ENCODE measurements around the gene TMEM54. TPM values are rescaled to one million over a fixed set of nuclear protein-coding genes. Genes with fewer than 3 reads are reported as not detected.

TMEM54 gene
- total RNA-seq (2014; rRNA removed; shearing (Covaris generic)): 41.7 and 60.4 TPM in 2 replicates
- 33.7 and 36.1 TPM in 2 replicates for polyA plus RNA-seq (2016; fragmentation: Nextera tagmentation; extraction: Ambion mirVana)

GRCh38 chr1:32900956-32901822 lies at the start of gene TMEM54:
TMEM54 (minus strand) TSS chr1:32901389; CDS start chr1:32901238, 151 bp downstream.
- in situ Hi-C loops (cut with MboI): no loop called here
- H2AFZ ChIP-seq: peak within 1 kb of the TSS; percentile 99
- peak; percentile 70 for DNase-seq
- H3K4me3 ChIP-seq: peak within 1 kb of the TSS; percentile 82
- H3K9ac ChIP-seq: peak within 1 kb of the TSS; percentile 81
- WGBS, 2 experiments (ENCODE audit: low coverage in 1 of 2, low lambda C conversion rate in 2 of 2, missing lambda C conversion rate in 2 of 2): 1 to 3% methylated on average over 42 to 48 of the region's 92 CpGs
- no peaks in the 10 kb centered on the region for H3K9me2 ChIP-seq (ENCODE audit: insufficient read depth)
- H3K36me3 ChIP-seq (ENCODE audit: low read depth): no peaks in the 10 kb centered on the region
- H3K4me2 ChIP-seq (ENCODE audit: unreplicated experiment): peak within 1 kb of the TSS; percentile 85
- no peaks in the 10 kb centered on the region for H3K9me3 ChIP-seq (ENCODE audit: low read depth)
- no peaks in the 10 kb centered on the region for H3K4me1 ChIP-seq (ENCODE audit: insufficient read depth)
- H3K27me3 ChIP-seq (replicated peaks; ENCODE audit: insufficient read depth): no peaks in the 10 kb centered on the region
- no peaks in the 10 kb centered on the region for H4K20me1 ChIP-seq (ENCODE audit: insufficient read depth)
- H3F3A ChIP-seq (ENCODE audit: insufficient read depth): no peaks in the 10 kb centered on the region
- no peaks in the 10 kb centered on the region for H3K79me2 ChIP-seq (ENCODE audit: insufficient read depth)
- no peak for TF ChIP-seq EZH2 (IDR thresholded peaks at IDR 0.05; ENCODE audit: insufficient read depth, poor library complexity, severe bottlenecking)
- TF ChIP-seq EZH2phosphoT487 (IDR thresholded peaks at IDR 0.05; ENCODE audit: insufficient read depth, low read depth): no peak
- H3K27ac ChIP-seq: no peak within 1 kb of the TSS

GRCh38 chr1:32949519-32949918 lies 48.3 kb upstream of the TMEM54 start:
- Histone ChIP-seq H3K9ac (no peak overlapping the region), H3K79me2 (ENCODE audit: insufficient read depth) (peaks cover 54% of the 10 kb centered on the region), H3K9me2 (ENCODE audit: insufficient read depth) (no peaks in the 10 kb centered on the region), H3K4me2 (ENCODE audit: unreplicated experiment) (no peak overlapping the region), H3K4me3 (no peak overlapping the region), H2AFZ (no peak overlapping the region), H3K27ac (no peak overlapping the region), H3K9me3 (ENCODE audit: low read depth) (no peaks in the 10 kb centered on the region), H3F3A (ENCODE audit: insufficient read depth) (0 out of 2 replicates have a peak, but pooled peaks cover 10% of the 10 kb centered on the region), H3K4me1 (ENCODE audit: insufficient read depth) (peaks cover 23% of the 10 kb centered on the region), H3K27me3 (replicated peaks; ENCODE audit: insufficient read depth) (no peaks in the 10 kb centered on the region), H3K36me3 (ENCODE audit: low read depth) (peaks cover 17% of the 10 kb centered on the region), H4K20me1 (ENCODE audit: insufficient read depth) (0 out of 2 replicates have a peak, but pooled peaks cover 3% of the 10 kb centered on the region)
- TF ChIP-seq EZH2phosphoT487 (IDR thresholded peaks at IDR 0.05; ENCODE audit: insufficient read depth, low read depth) (no peak), EZH2 (IDR thresholded peaks at IDR 0.05; ENCODE audit: insufficient read depth, poor library complexity, severe bottlenecking) (no peak)
- in situ Hi-C loops (cut with MboI): no loop called here
- 63 to 77% methylated on average over 5 of the region's 5 CpGs for WGBS, 2 experiments (ENCODE audit: low coverage in 1 of 2, low lambda C conversion rate in 2 of 2, missing lambda C conversion rate in 2 of 2)
- DNase-seq: no peak

- DNase-seq: peak; percentile 59
- H3K9me3 ChIP-seq (ENCODE audit: low read depth): no peaks in the 10 kb centered on the region
- no peak overlapping the region for H3K9ac ChIP-seq
- H3K9me2 ChIP-seq (ENCODE audit: insufficient read depth): no peaks in the 10 kb centered on the region
- no peaks in the 10 kb centered on the region for H3K27me3 ChIP-seq (replicated peaks; ENCODE audit: insufficient read depth)
- 11 to 32% methylated on average over 1 of the region's 1 CpG for WGBS, 2 experiments (ENCODE audit: low coverage in 1 of 2, low lambda C conversion rate in 2 of 2, missing lambda C conversion rate in 2 of 2)
- H3K4me1 ChIP-seq (ENCODE audit: insufficient read depth): peaks cover 22% of the 10 kb centered on the region
- 0 out of 2 replicates have a peak, but pooled peaks cover 8% of the 10 kb centered on the region for H3F3A ChIP-seq (ENCODE audit: insufficient read depth)
- H3K27ac ChIP-seq: peak overlapping the region; percentile 24
- peaks cover 48% of the 10 kb centered on the region for H3K79me2 ChIP-seq (ENCODE audit: insufficient read depth)
- H3K4me2 ChIP-seq (ENCODE audit: unreplicated experiment): peak overlapping the region; percentile 16
- H3K36me3 ChIP-seq (ENCODE audit: low read depth): peaks cover 20% of the 10 kb centered on the region
- H2AFZ ChIP-seq: no peak overlapping the region
- in situ Hi-C loops (cut with MboI): no loop called here
- no peak for TF ChIP-seq EZH2phosphoT487 (IDR thresholded peaks at IDR 0.05; ENCODE audit: insufficient read depth, low read depth)
- no peak for TF ChIP-seq EZH2 (IDR thresholded peaks at IDR 0.05; ENCODE audit: insufficient read depth, poor library complexity, severe bottlenecking)
- no peak overlapping the region for H3K4me3 ChIP-seq
- 0 out of 2 replicates have a peak, but pooled peaks cover 3% of the 10 kb centered on the region for H4K20me1 ChIP-seq (ENCODE audit: insufficient read depth)
Measured at GRCh38 chr1:32948905-32949304, 47.7 kb upstream of the TMEM54 start.

GRCh38 chr1:32948390-32948722 lies 47.2 kb upstream of the TMEM54 start:
- H3K4me2 ChIP-seq (ENCODE audit: unreplicated experiment): no peak overlapping the region
- H3K27me3 ChIP-seq (replicated peaks; ENCODE audit: insufficient read depth): no peaks in the 10 kb centered on the region
- H3K9ac ChIP-seq: no peak overlapping the region
- no peaks in the 10 kb centered on the region for H3K9me2 ChIP-seq (ENCODE audit: insufficient read depth)
- H3K4me1 ChIP-seq (ENCODE audit: insufficient read depth): peaks cover 17% of the 10 kb centered on the region
- in situ Hi-C loops (cut with MboI): no loop called here
- 19 to 30% methylated on average over 1 of the region's 1 CpG for WGBS, 2 experiments (ENCODE audit: low coverage in 1 of 2, low lambda C conversion rate in 2 of 2, missing lambda C conversion rate in 2 of 2)
- no peak for DNase-seq
- peaks cover 24% of the 10 kb centered on the region for H3K36me3 ChIP-seq (ENCODE audit: low read depth)
- peak overlapping the region; percentile 24 for H3K27ac ChIP-seq
- H3K9me3 ChIP-seq (ENCODE audit: low read depth): no peaks in the 10 kb centered on the region
- no peak for TF ChIP-seq EZH2phosphoT487 (IDR thresholded peaks at IDR 0.05; ENCODE audit: insufficient read depth, low read depth)
- TF ChIP-seq EZH2 (IDR thresholded peaks at IDR 0.05; ENCODE audit: insufficient read depth, poor library complexity, severe bottlenecking): no peak
- 0 out of 2 replicates have a peak, but pooled peaks cover 3% of the 10 kb centered on the region for H3F3A ChIP-seq (ENCODE audit: insufficient read depth)
- H3K79me2 ChIP-seq (ENCODE audit: insufficient read depth): peaks cover 48% of the 10 kb centered on the region
- H3K4me3 ChIP-seq: no peak overlapping the region
- H4K20me1 ChIP-seq (ENCODE audit: insufficient read depth): 0 out of 2 replicates have a peak, but pooled peaks cover 3% of the 10 kb centered on the region
- H2AFZ ChIP-seq: no peak overlapping the region
